Brain pericyte (primary cell): Measurements from ENCODE around the gene ADAMTS2.

Source experiments
- DNase-seq: peaks from one replicate; pipeline ENCODE4 v3.0.0-alpha.2; 2012; ENCODE audit warnings: low read depth, low spot score

The ADAMTS2 gene

GRCh38 chr5:179127136-179128040 lies 217.9 kb downstream of the ADAMTS2 start:
- no peak for DNase-seq

- DNase-seq: no peak
These were observed 218.7 kb downstream of the ADAMTS2 start for GRCh38 chr5:179126506-179126991.

- DNase-seq: no peak
These were observed 219.3 kb downstream of the ADAMTS2 start for GRCh38 chr5:179125789-179126505.

- no peak for DNase-seq
These were observed 220.1 kb downstream of the ADAMTS2 start for GRCh38 chr5:179124853-179125788.

- DNase-seq: no peak
These were observed 220.9 kb downstream of the ADAMTS2 start for GRCh38 chr5:179124273-179124852.

GRCh38 chr5:179123491-179124272 lies 221.6 kb downstream of the ADAMTS2 start:
- no peak for DNase-seq

GRCh38 chr5:179123109-179123426 lies 222.2 kb downstream of the ADAMTS2 start:
- DNase-seq: no peak

- DNase-seq: no peak
These were observed 222.7 kb downstream of the ADAMTS2 start for GRCh38 chr5:179122411-179123108.

GRCh38 chr5:179121667-179122111 lies 223.6 kb downstream of the ADAMTS2 start:
- no peak for DNase-seq

GRCh38 chr5:179120951-179121666 lies 224.2 kb downstream of the ADAMTS2 start:
- DNase-seq: no peak

- DNase-seq: no peak
These were observed 224.8 kb downstream of the ADAMTS2 start for GRCh38 chr5:179120421-179120861.

GRCh38 chr5:179119415-179120170 lies 225.7 kb downstream of the ADAMTS2 start:
- DNase-seq: no peak

- no peak for DNase-seq
These were observed 226.4 kb downstream of the ADAMTS2 start for GRCh38 chr5:179118756-179119414.

- DNase-seq: no peak
These were observed 226.9 kb downstream of the ADAMTS2 start for GRCh38 chr5:179118338-179118737.

GRCh38 chr5:179115845-179116524 lies 229.3 kb downstream of the ADAMTS2 start:
- no peak for DNase-seq

GRCh38 chr5:179115307-179115706 lies 230.0 kb downstream of the ADAMTS2 start:
- DNase-seq: no peak

- no peak for DNase-seq
These were observed 230.5 kb downstream of the ADAMTS2 start for GRCh38 chr5:179114756-179115155.
